Measurements from ENCODE around the gene SPRYD3.

SPRYD3 gene

DNA sequence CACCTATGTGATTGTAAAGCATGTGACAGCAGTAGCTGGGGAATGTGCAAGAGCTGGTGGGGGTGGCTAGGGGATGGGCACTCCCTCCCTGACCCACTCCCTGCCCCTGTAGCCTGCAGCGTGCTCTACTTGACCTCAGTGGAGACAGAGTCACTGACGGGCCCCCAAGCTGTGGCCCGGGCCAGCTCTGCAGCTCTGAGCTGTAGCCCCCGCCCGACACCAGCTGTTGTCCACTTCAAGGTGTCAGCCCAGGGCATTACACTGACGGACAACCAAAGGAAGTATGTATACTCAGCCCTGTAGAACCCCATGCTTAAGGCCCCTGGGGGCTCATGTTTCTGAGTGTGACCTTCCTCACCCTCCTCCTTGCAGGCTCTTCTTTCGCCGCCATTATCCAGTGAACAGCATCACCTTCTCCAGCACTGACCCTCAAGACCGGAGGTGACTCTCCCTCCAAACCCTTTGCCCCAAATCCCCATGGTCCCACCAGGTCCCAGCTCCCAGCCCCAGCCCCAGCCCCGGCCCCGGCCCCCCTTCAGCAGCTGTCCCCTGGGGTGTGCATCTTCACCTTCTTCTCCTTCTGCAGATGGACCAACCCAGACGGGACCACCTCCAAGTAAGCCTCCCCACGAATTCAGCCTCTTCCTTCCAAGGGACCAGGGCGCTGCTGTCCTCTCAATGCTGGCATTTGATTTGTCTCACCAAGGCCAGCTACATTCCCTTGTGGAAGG, 16.0 kb downstream of the SPRYD3 start:
- ATAC-seq: no peak
- Mint-ChIP-seq H3K36me3 (peaks cover 39% of the 10 kb centered on the region), H3K27ac (no peak overlapping the region), H3K4me3 (no peak overlapping the region), H3K27me3 (peaks cover 3% of the 10 kb centered on the region), H3K9me3 (no peaks in the 10 kb centered on the region), H3K4me1 (peaks cover 10% of the 10 kb centered on the region)

DNA sequence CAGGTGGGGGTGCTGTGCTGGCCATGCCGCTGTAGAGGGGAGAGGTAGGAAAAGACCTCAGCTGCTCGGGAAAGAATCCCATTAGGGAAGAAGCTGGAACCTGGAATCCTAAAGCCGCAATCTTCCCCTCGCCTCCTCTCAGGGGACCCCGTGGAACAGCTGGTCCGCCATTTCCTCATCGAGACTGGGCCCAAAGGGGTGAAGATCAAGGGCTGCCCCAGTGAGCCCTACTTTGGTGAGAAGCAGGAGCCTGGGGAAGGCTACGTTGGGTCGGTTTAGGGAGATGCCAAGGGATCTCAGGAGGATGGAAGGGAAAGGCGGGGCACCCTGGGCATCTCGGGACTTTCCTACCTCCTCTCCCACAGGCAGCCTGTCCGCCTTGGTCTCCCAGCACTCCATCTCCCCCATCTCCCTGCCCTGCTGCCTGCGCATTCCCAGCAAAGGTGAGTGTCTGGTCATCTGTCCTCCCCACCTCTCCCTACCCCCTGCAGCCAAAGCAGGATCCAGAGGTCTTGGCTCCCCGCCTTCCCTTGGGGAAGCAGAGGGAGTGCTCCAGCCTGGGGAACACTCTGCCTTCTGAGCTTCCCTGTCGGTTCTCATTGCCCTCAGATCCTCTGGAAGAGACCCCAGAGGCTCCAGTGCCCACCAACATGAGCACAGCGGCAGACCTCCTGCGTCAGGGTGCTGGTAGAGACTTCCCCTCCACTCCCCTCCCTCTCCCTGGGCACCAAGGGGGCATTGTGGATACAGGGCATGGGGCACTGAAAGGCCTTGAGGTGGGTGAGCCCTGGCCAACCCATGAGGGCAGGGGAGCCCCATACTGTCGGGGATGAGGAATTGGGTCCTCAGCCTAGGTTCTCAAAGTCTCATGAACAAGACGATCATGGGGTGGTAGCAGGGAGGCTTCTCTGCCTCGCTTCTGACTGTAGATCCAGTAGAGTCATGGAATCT, 16.9 kb downstream of the SPRYD3 start:
- H3K27ac Mint-ChIP-seq: no peak overlapping the region
- peaks cover 11% of the 10 kb centered on the region for H3K27me3 Mint-ChIP-seq
- H3K4me1 Mint-ChIP-seq: peaks cover 10% of the 10 kb centered on the region
- peaks cover 37% of the 10 kb centered on the region for H3K36me3 Mint-ChIP-seq
- no peak overlapping the region for H3K4me3 Mint-ChIP-seq
- H3K9me3 Mint-ChIP-seq: no peaks in the 10 kb centered on the region
- ATAC-seq: no peak

DNA sequence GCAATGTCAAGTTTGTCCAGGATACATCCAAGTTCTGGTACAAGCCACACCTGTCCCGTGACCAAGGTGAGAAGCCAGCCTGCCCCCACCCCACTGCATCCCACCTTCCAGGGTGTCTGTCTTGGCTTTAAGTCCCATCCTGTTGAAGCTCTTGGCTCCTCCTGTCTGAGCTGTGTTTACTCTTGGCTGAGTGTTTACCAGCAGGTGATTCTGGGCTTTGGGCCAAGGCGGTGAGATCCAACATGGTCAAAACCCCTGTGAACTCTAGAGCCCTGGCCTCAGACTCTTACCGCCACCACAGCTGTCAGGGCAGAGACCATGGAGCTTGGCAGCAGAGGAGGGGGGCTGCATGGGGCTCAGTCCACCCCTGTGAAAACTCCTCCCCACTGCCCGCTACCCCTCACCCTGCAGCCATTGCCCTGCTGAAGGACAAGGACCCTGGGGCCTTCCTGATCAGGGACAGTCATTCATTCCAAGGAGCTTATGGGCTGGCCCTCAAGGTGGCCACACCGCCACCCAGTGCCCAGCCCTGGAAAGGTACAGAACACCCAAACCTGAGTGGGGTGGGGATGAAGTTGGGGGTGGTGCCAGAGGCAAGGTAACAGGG, 17.7 kb downstream of the SPRYD3 start:
- no peak for ATAC-seq
- Mint-ChIP-seq H3K27ac (no peak overlapping the region), H3K27me3 (peaks cover 11% of the 10 kb centered on the region), H3K9me3 (no peaks in the 10 kb centered on the region), H3K36me3 (peaks cover 29% of the 10 kb centered on the region), H3K4me1 (peaks cover 10% of the 10 kb centered on the region), H3K4me3 (no peak overlapping the region)

DNA sequence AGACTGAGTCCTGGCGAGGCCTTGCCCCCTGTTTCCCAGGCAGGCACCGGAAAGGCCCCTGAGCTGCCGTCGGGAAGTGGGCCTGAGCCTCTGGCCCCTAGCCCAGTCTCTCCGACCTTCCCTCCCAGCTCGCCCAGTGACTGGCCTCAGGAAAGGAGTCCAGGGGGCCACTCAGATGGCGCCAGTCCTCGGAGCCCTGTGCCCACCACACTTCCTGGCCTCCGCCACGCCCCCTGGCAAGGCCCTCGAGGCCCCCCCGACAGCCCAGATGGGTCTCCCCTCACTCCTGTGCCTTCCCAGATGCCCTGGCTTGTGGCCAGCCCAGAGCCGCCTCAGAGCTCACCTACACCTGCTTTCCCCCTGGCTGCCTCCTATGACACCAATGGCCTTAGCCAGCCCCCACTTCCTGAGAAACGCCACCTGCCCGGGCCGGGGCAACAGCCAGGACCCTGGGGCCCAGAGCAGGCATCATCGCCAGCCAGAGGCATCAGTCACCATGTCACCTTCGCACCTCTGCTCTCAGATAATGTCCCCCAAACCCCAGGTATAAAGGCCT, 18.4 kb downstream of the SPRYD3 start:
- no peaks in the 10 kb centered on the region for H3K9me3 Mint-ChIP-seq
- peaks cover 11% of the 10 kb centered on the region for H3K27me3 Mint-ChIP-seq
- ATAC-seq: no peak
- no peak overlapping the region for H3K4me3 Mint-ChIP-seq
- peaks cover 3% of the 10 kb centered on the region for H3K4me1 Mint-ChIP-seq
- no peak overlapping the region for H3K27ac Mint-ChIP-seq
- H3K36me3 Mint-ChIP-seq: peaks cover 22% of the 10 kb centered on the region

DNA sequence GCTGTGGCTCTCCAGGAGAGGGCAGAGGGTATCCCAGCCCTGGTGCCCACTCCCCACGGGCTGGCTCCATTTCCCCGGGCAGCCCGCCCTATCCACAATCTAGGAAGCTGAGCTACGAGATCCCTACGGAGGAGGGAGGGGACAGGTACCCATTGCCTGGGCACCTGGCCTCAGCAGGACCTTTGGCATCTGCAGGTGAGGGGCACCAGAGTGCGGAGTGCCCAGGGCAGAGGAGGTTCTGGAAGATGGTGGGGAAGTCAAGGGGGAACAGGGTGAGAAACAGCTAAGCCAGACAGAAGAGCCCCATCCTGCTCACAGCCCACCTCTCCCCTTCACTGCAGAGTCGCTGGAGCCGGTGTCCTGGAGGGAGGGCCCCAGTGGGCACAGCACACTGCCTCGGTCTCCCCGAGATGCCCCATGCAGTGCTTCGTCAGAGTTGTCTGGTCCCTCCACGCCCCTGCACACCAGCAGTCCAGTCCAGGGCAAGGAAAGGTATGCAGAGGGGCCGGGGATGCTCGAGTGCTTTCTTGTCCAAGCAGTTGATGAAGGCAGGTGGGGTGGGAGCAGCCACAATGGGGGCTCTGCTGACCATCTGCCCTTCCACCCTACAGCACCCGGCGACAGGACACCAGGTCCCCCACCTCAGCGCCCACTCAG, 19.0 kb downstream of the SPRYD3 start:
- Mint-ChIP-seq H3K27ac (no peak overlapping the region), H3K4me1 (no peaks in the 10 kb centered on the region), H3K9me3 (no peaks in the 10 kb centered on the region), H3K4me3 (no peak overlapping the region), H3K36me3 (peaks cover 16% of the 10 kb centered on the region), H3K27me3 (peaks cover 11% of the 10 kb centered on the region)
- ATAC-seq: no peak

DNA sequence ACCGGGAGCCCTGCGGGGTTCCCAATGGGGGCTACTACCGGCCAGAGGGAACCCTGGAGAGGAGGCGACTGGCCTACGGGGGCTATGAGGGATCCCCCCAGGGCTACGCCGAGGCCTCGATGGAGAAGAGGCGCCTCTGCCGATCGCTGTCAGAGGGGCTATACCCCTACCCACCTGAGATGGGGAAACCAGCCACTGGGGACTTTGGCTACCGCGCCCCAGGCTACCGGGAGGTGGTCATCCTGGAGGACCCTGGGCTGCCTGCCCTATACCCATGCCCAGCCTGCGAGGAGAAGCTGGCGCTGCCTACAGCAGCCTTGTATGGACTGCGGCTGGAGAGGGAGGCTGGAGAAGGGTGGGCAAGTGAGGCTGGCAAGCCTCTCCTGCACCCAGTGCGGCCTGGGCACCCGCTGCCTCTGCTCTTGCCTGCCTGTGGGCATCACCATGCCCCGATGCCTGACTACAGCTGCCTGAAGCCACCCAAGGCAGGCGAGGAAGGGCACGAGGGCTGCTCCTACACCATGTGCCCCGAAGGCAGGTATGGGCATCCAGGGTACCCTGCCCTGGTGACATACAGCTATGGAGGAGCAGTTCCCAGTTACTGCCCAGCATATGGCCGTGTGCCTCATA, 19.6 kb downstream of the SPRYD3 start:
- H3K36me3 Mint-ChIP-seq: peaks cover 10% of the 10 kb centered on the region
- no peak overlapping the region for H3K27ac Mint-ChIP-seq
- H3K9me3 Mint-ChIP-seq: no peaks in the 10 kb centered on the region
- ATAC-seq: no peak
- no peaks in the 10 kb centered on the region for H3K4me1 Mint-ChIP-seq
- peaks cover 11% of the 10 kb centered on the region for H3K27me3 Mint-ChIP-seq
- H3K4me3 Mint-ChIP-seq: no peak overlapping the region

DNA sequence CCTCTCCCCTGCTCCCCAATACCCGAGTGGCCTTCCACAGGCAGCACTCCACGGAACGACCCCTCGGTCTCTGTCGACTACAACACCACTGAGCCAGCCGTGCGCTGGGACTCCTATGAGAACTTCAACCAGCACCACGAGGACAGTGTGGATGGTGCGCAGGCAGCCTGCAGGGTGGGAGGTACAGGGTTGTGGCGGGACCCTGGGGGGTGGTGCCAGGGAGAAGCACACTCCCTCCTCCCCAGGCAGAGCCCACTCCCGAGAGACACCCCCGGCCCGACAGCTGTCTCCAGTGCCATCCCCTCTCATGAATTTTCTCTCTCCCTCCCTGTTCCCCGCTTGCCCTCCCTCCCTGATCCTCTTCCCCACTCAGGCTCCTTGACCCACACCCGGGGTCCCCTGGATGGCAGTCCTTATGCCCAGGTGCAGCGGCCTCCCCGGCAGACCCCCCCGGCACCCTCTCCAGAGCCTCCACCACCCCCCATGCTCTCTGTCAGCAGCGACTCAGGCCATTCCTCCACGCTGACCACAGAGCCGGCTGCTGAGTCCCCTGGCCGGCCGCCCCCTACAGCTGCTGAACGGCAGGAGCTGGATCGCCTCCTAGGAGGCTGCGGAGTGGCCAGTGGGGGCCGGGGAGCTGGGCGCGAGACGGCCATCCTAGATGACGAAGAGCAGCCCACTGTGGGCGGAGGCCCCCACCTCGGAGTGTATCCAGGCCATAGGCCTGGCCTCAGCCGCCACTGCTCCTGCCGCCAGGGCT, 20.3 kb downstream of the SPRYD3 start:
- H3K27me3 Mint-ChIP-seq: peaks cover 11% of the 10 kb centered on the region
- H3K4me3 Mint-ChIP-seq: no peak overlapping the region
- no peak for ATAC-seq
- no peaks in the 10 kb centered on the region for H3K9me3 Mint-ChIP-seq
- no peak overlapping the region for H3K27ac Mint-ChIP-seq
- H3K4me1 Mint-ChIP-seq: peaks cover 5% of the 10 kb centered on the region
- peaks cover 7% of the 10 kb centered on the region for H3K36me3 Mint-ChIP-seq

DNA sequence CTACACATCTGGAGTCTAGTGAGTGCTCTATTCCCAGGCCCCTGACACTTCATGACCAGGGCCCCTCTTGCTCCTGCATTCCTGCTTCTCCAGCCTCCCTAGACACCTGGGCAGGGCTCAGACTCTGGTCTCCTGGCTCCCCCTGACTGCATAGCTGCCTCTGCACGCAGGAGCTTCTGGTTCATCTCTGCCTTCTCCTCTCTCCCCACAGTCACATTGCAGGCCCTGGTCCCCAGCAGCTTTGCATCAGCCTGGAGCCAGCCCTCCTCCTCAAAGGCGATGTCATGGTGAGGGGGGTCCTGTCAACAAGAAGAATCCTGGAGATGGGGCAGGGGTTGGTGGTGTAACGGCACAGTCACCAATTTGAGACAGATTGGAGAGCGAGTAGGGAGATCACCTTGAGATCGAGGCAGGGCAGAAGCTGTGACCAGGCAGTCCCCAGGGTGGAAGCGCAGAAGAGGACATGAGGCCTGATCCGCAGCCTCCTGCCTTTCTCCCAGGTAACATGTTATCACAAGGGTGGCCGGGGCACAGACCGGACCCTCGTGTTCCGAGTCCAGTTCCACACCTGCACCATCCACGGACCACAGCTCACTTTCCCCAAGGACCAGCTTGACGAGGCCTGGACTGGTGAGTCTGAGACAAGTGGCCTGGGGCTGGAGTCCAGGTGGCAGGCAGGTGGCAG, 21.2 kb downstream of the SPRYD3 start:
- H3K36me3 Mint-ChIP-seq: no peaks in the 10 kb centered on the region
- peaks cover 12% of the 10 kb centered on the region for H3K4me1 Mint-ChIP-seq
- no peak overlapping the region for H3K27ac Mint-ChIP-seq
- H3K9me3 Mint-ChIP-seq: no peaks in the 10 kb centered on the region
- ATAC-seq: no peak
- peaks cover 11% of the 10 kb centered on the region for H3K27me3 Mint-ChIP-seq
- no peak overlapping the region for H3K4me3 Mint-ChIP-seq

DNA sequence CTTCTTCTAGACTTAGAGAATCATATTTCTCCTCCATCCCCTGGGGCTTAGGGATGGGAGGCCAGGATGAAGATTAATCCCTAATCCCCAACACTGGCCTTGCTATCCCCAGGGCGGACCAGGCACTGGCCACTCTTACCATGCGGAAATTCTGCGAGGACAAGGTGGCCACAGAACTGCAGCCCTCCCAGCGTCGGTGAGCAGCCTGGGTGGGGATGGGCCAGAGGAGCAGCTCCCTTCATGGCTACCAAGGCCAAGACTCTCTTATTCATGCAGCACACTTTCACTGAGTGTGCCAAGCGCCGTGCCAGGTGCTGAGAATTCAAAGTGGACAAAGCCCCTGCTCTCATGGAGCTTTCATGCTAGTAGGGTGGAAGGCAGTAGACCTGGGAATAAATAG, 22.3 kb downstream of the SPRYD3 start:
- Mint-ChIP-seq H3K4me3 (no peak overlapping the region), H3K36me3 (no peaks in the 10 kb centered on the region), H3K9me3 (no peaks in the 10 kb centered on the region), H3K27me3 (peaks cover 11% of the 10 kb centered on the region), H3K27ac (no peak overlapping the region), H3K4me1 (peaks cover 12% of the 10 kb centered on the region)
- ATAC-seq: no peak

DNA sequence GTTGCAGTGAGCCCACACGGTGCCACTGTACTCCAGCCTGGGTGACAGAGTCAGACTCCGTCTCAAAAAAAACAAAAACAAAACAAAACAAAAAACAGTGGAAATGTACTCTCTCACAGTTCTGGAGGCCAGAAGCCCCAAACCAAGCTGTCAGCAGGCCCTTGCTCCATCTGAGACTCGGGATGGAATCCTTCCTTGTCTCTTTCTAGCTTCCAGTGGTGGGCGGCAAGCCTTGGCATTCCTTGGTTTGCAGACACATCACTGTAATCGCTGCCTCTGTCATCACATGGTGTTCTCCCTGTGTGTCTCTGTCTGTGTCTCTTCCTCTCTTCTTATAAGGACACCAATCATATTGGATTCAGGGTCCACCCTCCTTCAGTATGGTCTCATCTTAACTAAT, 22.9 kb downstream of the SPRYD3 start:
- no peak for ATAC-seq
- Mint-ChIP-seq H3K36me3 (no peaks in the 10 kb centered on the region), H3K4me3 (no peak overlapping the region), H3K9me3 (no peaks in the 10 kb centered on the region), H3K4me1 (peaks cover 12% of the 10 kb centered on the region), H3K27ac (no peak overlapping the region), H3K27me3 (peaks cover 11% of the 10 kb centered on the region)

DNA sequence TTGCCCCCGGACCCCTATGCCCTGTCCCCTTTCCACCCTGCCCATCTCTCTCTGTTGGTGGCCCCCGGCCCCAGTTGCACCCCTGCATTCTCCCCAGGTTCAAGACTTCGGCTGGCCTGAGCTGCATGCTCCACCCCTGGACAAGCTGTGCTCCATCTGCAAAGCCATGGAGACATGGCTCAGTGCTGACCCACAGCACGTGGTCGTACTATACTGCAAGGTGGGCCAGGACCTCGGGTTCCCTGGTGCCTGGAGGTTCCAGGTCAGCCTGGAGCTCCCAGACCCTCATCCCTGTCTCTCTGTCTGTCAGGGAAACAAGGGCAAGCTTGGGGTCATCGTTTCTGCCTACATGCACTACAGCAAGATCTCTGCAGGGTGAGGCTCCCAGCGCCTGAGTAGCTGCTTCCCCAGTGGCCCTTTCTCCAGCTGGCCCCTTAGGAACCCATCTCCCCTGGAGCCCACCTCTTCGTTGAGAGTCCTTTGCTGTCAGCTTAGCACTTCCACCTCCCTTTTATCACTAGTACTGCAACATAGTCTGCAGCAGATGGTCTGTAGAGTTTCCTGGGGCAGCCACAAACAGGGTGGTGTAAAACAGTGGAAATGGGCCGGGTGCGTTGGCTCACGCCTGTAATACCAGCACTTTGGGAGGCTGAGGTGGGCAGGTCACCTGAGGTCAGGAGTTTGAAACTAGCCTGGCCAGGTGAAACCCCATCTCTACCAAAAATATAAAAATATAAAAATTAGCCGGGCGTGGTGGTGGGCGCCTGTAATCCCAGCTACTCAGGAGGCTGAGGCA, 23.5 kb downstream of the SPRYD3 start:
- Mint-ChIP-seq H3K27ac (no peak overlapping the region), H3K27me3 (peaks cover 11% of the 10 kb centered on the region), H3K4me3 (no peak overlapping the region), H3K36me3 (no peaks in the 10 kb centered on the region), H3K9me3 (no peaks in the 10 kb centered on the region), H3K4me1 (peaks cover 12% of the 10 kb centered on the region)
- no peak for ATAC-seq

DNA sequence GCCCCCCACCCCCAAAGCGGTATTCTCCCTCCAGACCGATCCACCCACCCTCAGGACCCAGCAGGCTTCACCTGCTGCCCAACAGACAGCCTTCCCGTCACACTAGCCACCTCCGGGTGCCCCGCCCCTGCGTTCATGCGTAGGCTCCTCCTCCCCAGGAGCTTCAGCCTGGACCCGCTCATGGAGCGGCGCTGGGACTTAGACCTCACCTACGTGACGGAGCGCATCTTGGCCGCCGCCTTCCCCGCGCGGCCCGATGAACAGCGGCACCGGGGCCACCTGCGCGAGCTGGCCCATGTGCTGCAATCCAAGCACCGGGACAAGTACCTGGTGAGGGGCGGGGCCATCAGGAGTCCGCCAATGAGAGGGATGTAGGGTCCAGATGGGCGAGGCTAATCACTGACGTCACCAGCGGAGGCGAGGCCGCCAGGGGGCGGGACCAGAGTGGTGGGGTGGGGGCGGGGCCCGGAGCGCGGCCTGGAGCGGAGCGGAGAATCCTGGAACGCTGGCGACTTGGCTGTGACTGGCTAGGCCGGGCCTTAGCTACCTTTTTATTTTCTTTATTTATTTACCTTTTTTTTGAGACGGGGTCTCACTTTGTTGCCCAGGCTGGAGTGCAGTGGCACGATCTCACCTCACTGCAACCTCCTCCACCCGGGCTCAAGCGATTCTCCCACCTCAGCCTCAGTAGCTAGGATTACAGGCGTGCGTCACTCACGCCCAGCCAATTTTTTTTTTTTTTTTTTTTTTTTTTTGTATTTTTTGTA, 24.9 kb downstream of the SPRYD3 start:
- H3K4me3 Mint-ChIP-seq: peak overlapping the region; percentile 95
- peaks cover 11% of the 10 kb centered on the region for H3K27me3 Mint-ChIP-seq
- H3K4me1 Mint-ChIP-seq: peaks cover 12% of the 10 kb centered on the region
- no peaks in the 10 kb centered on the region for H3K9me3 Mint-ChIP-seq
- peak overlapping the region; percentile 92 for H3K27ac Mint-ChIP-seq
- peak; percentile 95 for ATAC-seq
- no peaks in the 10 kb centered on the region for H3K36me3 Mint-ChIP-seq

All from stimulated activated memory B cell treated with anti-CD40 and anti-IgM and Interleukin-4, amounts not matched to agents 10 μg/mL and 1 μg/mL and 100 μg/mL, for 72 hours (primary cell).